IMR-90 (cell line): Measurements from ENCODE around the gene ZKSCAN5. TPM values are rescaled to one million over a fixed set of nuclear protein-coding genes. Genes with fewer than 3 reads are reported as not detected.

Source experiments
- ATAC-seq: fragments of 200-7000 bp; cut with Tn5 transposase; 2 replicates; pipeline ENCODE4 v1.9.1; 2020; ENCODE audit warnings: low read depth, mild to moderate bottlenecking, moderate library complexity
- BruUV-seq: library from RNA; stranded (reverse); fragments of 400-500 nt; replicated peaks from 2 replicates; lab custom pipeline; 2021; lab: Mats Ljungman, UMichigan
- CTCF ChIA-PET: fragments of 300-600 bp; formaldehyde crosslinking; extraction: SDS; loops from one replicate; lab custom pipeline; 2021; ENCODE audit warnings: antibody characterized with exemption; lab: Yijun Ruan, JAX
- POLR2A ChIA-PET: fragments of 300-600 bp; sonication (Branson Sonifier 250); formaldehyde crosslinking; loops from one replicate; lab custom pipeline; 2022; ENCODE audit warnings: antibody characterized with exemption; ENCODE audit not compliant: unreplicated experiment; lab: Charles Lee
- DNase-seq: peaks from one replicate; pipeline ENCODE4 v3.0.0; 2013
- H2AFZ ChIP-seq: replicated peaks from 2 replicates; pipeline ENCODE3; 2013; ENCODE audit warnings: low read length, mild to moderate bottlenecking; ENCODE audit not compliant: poor library complexity
- H2AK5ac ChIP-seq: 2 replicates; pipeline ENCODE4 v1.6.1; 2013; ENCODE audit warnings: low read depth, low read length, inconsistent platforms
- H2AK9ac ChIP-seq: replicated peaks from 2 replicates; pipeline ENCODE3; 2013; ENCODE audit warnings: mild to moderate bottlenecking, low read depth, low read length, moderate library complexity; ENCODE audit not compliant: poor library complexity
- H2BK120ac ChIP-seq: 2 replicates; pipeline ENCODE4 v1.6.1; 2013; ENCODE audit warnings: low read depth, low read length, inconsistent platforms
- H2BK15ac ChIP-seq: 3 replicates; pipeline ENCODE4 v1.6.1; 2013; ENCODE audit warnings: low read depth, low read length, inconsistent platforms
- H2BK20ac ChIP-seq: 2 replicates; pipeline ENCODE4 v1.6.1; 2013; ENCODE audit warnings: low read depth, mild to moderate bottlenecking, inconsistent platforms, low read length, moderate library complexity
- H2BK5ac ChIP-seq: 2 replicates; pipeline ENCODE4 v1.6.1; 2013; ENCODE audit warnings: mild to moderate bottlenecking, low read depth, low read length, inconsistent platforms; ENCODE audit not compliant: poor library complexity, severe bottlenecking
- H3K14ac ChIP-seq: replicated peaks from 2 replicates; pipeline ENCODE4 v1.6.1; 2013; ENCODE audit warnings: low read depth, low read length, inconsistent platforms
- H3K18ac ChIP-seq: 2 replicates; pipeline ENCODE4 v1.6.1; 2013; ENCODE audit warnings: low read depth, low read length, control low read depth
- H3K23ac ChIP-seq: 2 replicates; pipeline ENCODE4 v1.6.1; 2013; ENCODE audit warnings: low read depth, low read length, inconsistent platforms
- H3K27ac ChIP-seq: 2 replicates; pipeline ENCODE4 v1.5.1; 2013; ENCODE audit warnings: mild to moderate bottlenecking, control low read depth, low read length; ENCODE audit not compliant: insufficient read depth
- H3K27me3 ChIP-seq: 2 replicates; pipeline ENCODE4 v1.6.1; 2013; ENCODE audit warnings: low read length; ENCODE audit not compliant: control insufficient read depth, insufficient read depth
- H3K36me3 ChIP-seq: 2 replicates; pipeline ENCODE4 v1.6.1; 2013; ENCODE audit warnings: low read length, mixed read lengths; ENCODE audit not compliant: control insufficient read depth, insufficient read depth
- H3K4ac ChIP-seq: 2 replicates; pipeline ENCODE4 v1.6.1; 2013; ENCODE audit warnings: low read depth, low read length, inconsistent platforms
- H3K4me1 ChIP-seq: 2 replicates; pipeline ENCODE4 v1.6.1; 2013; ENCODE audit warnings: low read length, mixed read lengths; ENCODE audit not compliant: control insufficient read depth, insufficient read depth
- H3K4me2 ChIP-seq: 2 replicates; pipeline ENCODE4 v1.6.1; 2013; ENCODE audit warnings: low read depth, mild to moderate bottlenecking, control low read depth, low read length, moderate library complexity
- H3K4me3 ChIP-seq: 2 replicates; pipeline ENCODE4 v1.5.1; 2013; ENCODE audit warnings: low read depth, mild to moderate bottlenecking, control low read depth, low read length, moderate library complexity; ENCODE audit not compliant: insufficient read depth
- H3K56ac ChIP-seq: 2 replicates; pipeline ENCODE4 v1.6.1; 2013; ENCODE audit warnings: low read length, inconsistent platforms; ENCODE audit not compliant: insufficient read depth; ENCODE audit errors: extremely low read depth
- H3K79me1 ChIP-seq, 2 experiments: 2 replicates each; pipeline ENCODE4 v1.6.1; 2013; ENCODE audit warnings: low read length in 2 of 2, inconsistent platforms in 1 of 2, low read depth in 1 of 2
- H3K9ac ChIP-seq: 2 replicates; pipeline ENCODE4 v1.6.1; 2013; ENCODE audit warnings: low read depth, low read length, control low read depth
- H3K9me1 ChIP-seq: 2 replicates; pipeline ENCODE4 v1.6.1; 2013; ENCODE audit warnings: low read length, inconsistent platforms; ENCODE audit not compliant: insufficient read depth
- H3K9me3 ChIP-seq: 2 replicates; pipeline ENCODE4 v1.6.1; 2013; ENCODE audit warnings: low read length; ENCODE audit not compliant: control insufficient read depth, insufficient read depth
- H4K20me1 ChIP-seq: 2 replicates; pipeline ENCODE4 v1.6.1; 2013; ENCODE audit warnings: low read length, inconsistent platforms; ENCODE audit not compliant: insufficient read depth
- H4K5ac ChIP-seq: 2 replicates; pipeline ENCODE4 v1.6.1; 2013; ENCODE audit warnings: mild to moderate bottlenecking, low read depth, low read length, control low read depth
- H4K8ac ChIP-seq, 2 experiments: 2 replicates each; pipeline ENCODE4 v1.6.1; 2013; ENCODE audit warnings: low read depth in 2 of 2, low read length in 2 of 2, control low read depth in 1 of 2, inconsistent platforms in 1 of 2
- H4K91ac ChIP-seq: 2 replicates; pipeline ENCODE4 v1.6.1; 2013; ENCODE audit warnings: low read depth, low read length, inconsistent platforms; ENCODE audit not compliant: insufficient read depth
- CEBPB ChIP-seq: IDR thresholded peaks from 2 replicates; pipeline ENCODE4 v1.6.1; 2012; ENCODE audit warnings: low read depth, low read length, improper control_type of control experiment
- CTCF ChIP-seq: conservative IDR thresholded peaks from 2 replicates; pipeline ENCODE4 v1.5.1; 2012; ENCODE audit warnings: mild to moderate bottlenecking, low read depth, low read length, improper control_type of control experiment
- NFE2L2 ChIP-seq: fragments of 150-350 bp; IDR thresholded peaks from 2 replicates; pipeline ENCODE4 v1.6.1; 2016; ENCODE audit warnings: low read depth, mild to moderate bottlenecking, low read length
- USF2 ChIP-seq: fragments of 150-350 bp; IDR thresholded peaks from 2 replicates; pipeline ENCODE4 v1.6.1; 2017; ENCODE audit warnings: mild to moderate bottlenecking, antibody characterized with exemption, low read length, low read depth
- WGBS, 2 experiments: methylation state at CpG; one replicate each; pipeline versions ENCODE4 v1.1.5 to v1.1.7; 2013; ENCODE audit warnings: missing lambda C conversion rate in 2 of 2; ENCODE audit not compliant: insufficient read length in 1 of 2; ENCODE audit errors: extremely low coverage in 2 of 2; 5-methylcytosine and 5-hydroxymethylcytosine counted together
- dilution Hi-C: fragments of 300-500 bp; cut with HindIII; formaldehyde crosslinking; loops from one replicate; pipeline ENCODE4 v1.14.3; 2018; ENCODE audit warnings: low sequenced_read_pairs; ENCODE audit not compliant: unreplicated experiment
- in situ Hi-C: fragments of 300-500 bp; cut with MboI; formaldehyde crosslinking; loops from 3 replicates; pipeline ENCODE4 v1.14.3; 2019; ENCODE audit warnings: low sequenced_read_pairs, inconsistent platforms, mixed read lengths
- intact Hi-C: fragments of 100-400 bp; cut with micrococcal nuclease; formaldehyde crosslinking; loops from 2 replicates; pipeline ENCODE4 v1.10.0; 2022
- polyA plus RNA-seq, 3 experiments: library from polyadenylated mRNA; depleted of rRNA; stranded (reverse); fragments of >200 nt; gene quantifications; 2 replicates each; pipeline ENCODE4 v1.2.3, GENCODE V29; 2012; ENCODE audit warnings: low replicate concordance in 1 of 3
- total RNA-seq: library from RNA; depleted of rRNA; stranded (reverse); fragments of >200 nt; gene quantifications from 2 replicates; pipeline ENCODE4 v1.2.3, GENCODE V29; 2012

The ZKSCAN5 gene
- total and polyA plus RNA-seq, 2 of the 4 experiments (the other 2 are of a cell fraction): 5.5 to 16.3 TPM

DNA sequence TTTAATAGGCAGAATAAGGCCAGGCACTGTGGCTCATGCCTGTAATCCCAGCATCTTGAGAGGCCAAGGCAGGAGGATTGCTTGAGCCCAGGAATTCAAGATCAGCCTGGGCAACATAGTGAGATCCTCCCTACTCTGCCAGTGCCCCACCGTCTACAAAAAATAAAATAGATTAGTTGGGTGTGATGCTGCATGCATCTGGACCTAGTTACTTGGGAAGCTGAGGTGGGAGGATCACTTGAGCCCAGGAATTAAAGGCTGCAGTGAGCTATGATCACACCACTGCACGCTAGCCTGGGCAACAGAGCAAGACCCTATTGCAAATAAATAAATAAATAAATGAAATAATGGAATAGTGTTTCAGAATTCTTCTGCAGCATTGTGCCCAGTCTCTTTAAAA, 31.2 kb downstream of the ZKSCAN5 start:
- TF ChIP-seq CTCF (no peak), NFE2L2 (no peak), USF2 (no peak), CEBPB (no peak)
- Histone ChIP-seq H4K5ac (no peak overlapping the region), H3K23ac (no peak overlapping the region), H3K27me3 (no peaks in the 10 kb centered on the region), H3K9me3 (peaks cover 64% of the 10 kb centered on the region), H2BK5ac (no peak overlapping the region), H2BK20ac (no peak overlapping the region), H3K4me2 (no peak overlapping the region), H3K79me1 (peaks cover 0 to 13% of the 10 kb centered on the region in 2 experiments; a peak in 1 of 4 replicates), H3K36me3 (peaks cover 26% of the 10 kb centered on the region), H3K18ac (no peak overlapping the region), H4K91ac (no peak overlapping the region), H4K8ac (no peak overlapping the region), H2BK120ac (no peak overlapping the region), H4K20me1 (no peaks in the 10 kb centered on the region), H2BK15ac (no peak overlapping the region), H3K4ac (no peak overlapping the region), H3K14ac (no peak overlapping the region), H3K4me1 (no peaks in the 10 kb centered on the region), H2AK9ac (no peak overlapping the region), H3K9me1 (no peaks in the 10 kb centered on the region), H3K56ac (no peak overlapping the region), H3K9ac (no peak overlapping the region), H2AK5ac (no peak overlapping the region), H3K27ac (no peak overlapping the region), H3K4me3 (no peak overlapping the region), H2AFZ (no peak overlapping the region)
- dilution Hi-C loops (no loop called here), in situ Hi-C loops (no loop called here), intact Hi-C loops (no loop called here)
- no CpG with 5 or more reads among the region's 2 CpGs for WGBS, 2 experiments
- DNase-seq (no peak), ATAC-seq (no peak)
- no TSS peak for BruUV-seq
- POLR2A ChIA-PET: no interaction called here
- CTCF ChIA-PET: no interaction called here
